GM12878 (cell line): ENCODE measurements around the gene POLN. TPM values are rescaled to one million over a fixed set of nuclear protein-coding genes. Genes with fewer than 3 reads are reported as not detected.

Experiments
- ATF2 ChIP-seq: IDR thresholded peaks from 2 replicates; pipeline ENCODE4 v1.6.1; 2012; ENCODE audit warnings: low read length, inconsistent platforms
- BCLAF1 ChIP-seq: fragments of 450-650 bp; IDR thresholded peaks from 2 replicates; pipeline ENCODE4 v1.6.1; 2017; ENCODE audit warnings: antibody characterized with exemption, mild to moderate bottlenecking, moderate library complexity
- EZH2 ChIP-seq: IDR thresholded peaks from 2 replicates; pipeline ENCODE4 v1.6.1; 2012; ENCODE audit warnings: low read depth, mild to moderate bottlenecking, control low read depth, inconsistent platforms, low read length, borderline replicate concordance; ENCODE audit not compliant: control insufficient read depth
- MYC ChIP-seq: IDR thresholded peaks from 2 replicates; pipeline ENCODE4 v1.6.1; 2011; ENCODE audit warnings: mild to moderate bottlenecking, low read length, moderate library complexity, inconsistent platforms; ENCODE audit not compliant: insufficient read depth, insufficient replicate concordance, insufficient read length, severe bottlenecking
- NRF1 ChIP-seq: conservative IDR thresholded peaks from 2 replicates; pipeline ENCODE4 v1.6.1; 2011; ENCODE audit warnings: mild to moderate bottlenecking, low read depth, low read length, improper control_type of control experiment
- SIN3A ChIP-seq: IDR thresholded peaks from 2 replicates; pipeline ENCODE4 v1.6.1; 2012; ENCODE audit warnings: low read depth, low read length, improper control_type of control experiment
- ZBTB11 ChIP-seq: fragments of 450-650 bp; formaldehyde crosslinking; IDR thresholded peaks from 2 replicates; pipeline ENCODE4 v1.5.0; 2022; ENCODE audit warnings: mild to moderate bottlenecking, missing genetic modification characterization
- polyA plus RNA-seq, 11 experiments: library from polyadenylated mRNA; depleted of rRNA in 4 of 11; unstranded in 6 of 11; stranded (reverse) in 5 of 11; fragments of >200 nt; fragmentation: Nextera tagmentation in 4 of 11; fragmentation: Illumina TruSeq in 1 of 11; extraction: Ambion mirVana in 4 of 11; extraction: Trizol in 1 of 11; gene quantifications; 1 replicate in 1 of 11; 2 replicates in 10 of 11; pipeline versions ENCODE4 v1.2.1 to v1.2.3, GENCODE V29; 2011 to 2016; ENCODE audit warnings: inconsistent platforms in 2 of 11, missing spikeins in 2 of 11, low read depth in 1 of 11
- total RNA-seq, 4 experiments: library from RNA; depleted of rRNA in 3 of 4; stranded (reverse); fragments of >200 nt in 3 of 4; fragmentation: Illumina TruSeq in 1 of 4; extraction: Trizol in 1 of 4; gene quantifications; 2 replicates each; pipeline versions ENCODE4 v1.2.1 to v1.2.3, GENCODE V29; 2013 to 2021

Gene POLN
- total and polyA plus RNA-seq, 10 of the 15 experiments (the other 5 are each of a cell fraction or from before 2014, with no cell fraction given): 0.09 to 2.0 (median 0.95) TPM; not detected in 1

- no peak for TF ChIP-seq MYC
- no peak for TF ChIP-seq SIN3A
- TF ChIP-seq NRF1: no peak
- no peak for TF ChIP-seq BCLAF1
- TF ChIP-seq EZH2: no peak
- TF ChIP-seq ZBTB11: no peak
- no peak for TF ChIP-seq ATF2
Measured at GRCh38 chr4:2081540-2081939, 160.4 kb downstream of the POLN start (continued).
